PC-3 (cell line): ENCODE data around the gene KCNC1.

Experiments
- CTCF ChIP-seq: fragments of 300-600 bp; sonication (generic); conservative IDR thresholded peaks from 2 replicates; pipeline ENCODE4 v1.5.1; 2017; ENCODE audit warnings: antibody characterized with exemption, low read depth, mild to moderate bottlenecking, low read length
- EZH2 ChIP-seq: fragments of 300-600 bp; sonication (generic); IDR thresholded peaks from one replicate; pipeline ENCODE4 v1.6.1; 2017; ENCODE audit warnings: antibody characterized with exemption, mild to moderate bottlenecking, low read length; ENCODE audit not compliant: unreplicated experiment
- EZH2phosphoT487 ChIP-seq: fragments of 300-600 bp; sonication (generic); IDR thresholded peaks from 2 replicates; pipeline ENCODE4 v1.6.1; 2018; ENCODE audit warnings: mild to moderate bottlenecking, antibody characterized with exemption, low read length, borderline replicate concordance

- TF ChIP-seq CTCF: no peak
- no peak for TF ChIP-seq EZH2
- TF ChIP-seq EZH2phosphoT487: no peak
These were observed 34.6 kb downstream of the KCNC1 start for GRCh38 chr11:17769218-17769617.
